GM19035 (cell line): ENCODE measurements around the gene PRRG2.

Experiments used
- ATAC-seq: cut with Tn5 transposase; IDR thresholded peaks from one replicate; pipeline ENCODE4 v1.9.1; 2021; ENCODE audit not compliant: unreplicated experiment

Gene PRRG2

DNA sequence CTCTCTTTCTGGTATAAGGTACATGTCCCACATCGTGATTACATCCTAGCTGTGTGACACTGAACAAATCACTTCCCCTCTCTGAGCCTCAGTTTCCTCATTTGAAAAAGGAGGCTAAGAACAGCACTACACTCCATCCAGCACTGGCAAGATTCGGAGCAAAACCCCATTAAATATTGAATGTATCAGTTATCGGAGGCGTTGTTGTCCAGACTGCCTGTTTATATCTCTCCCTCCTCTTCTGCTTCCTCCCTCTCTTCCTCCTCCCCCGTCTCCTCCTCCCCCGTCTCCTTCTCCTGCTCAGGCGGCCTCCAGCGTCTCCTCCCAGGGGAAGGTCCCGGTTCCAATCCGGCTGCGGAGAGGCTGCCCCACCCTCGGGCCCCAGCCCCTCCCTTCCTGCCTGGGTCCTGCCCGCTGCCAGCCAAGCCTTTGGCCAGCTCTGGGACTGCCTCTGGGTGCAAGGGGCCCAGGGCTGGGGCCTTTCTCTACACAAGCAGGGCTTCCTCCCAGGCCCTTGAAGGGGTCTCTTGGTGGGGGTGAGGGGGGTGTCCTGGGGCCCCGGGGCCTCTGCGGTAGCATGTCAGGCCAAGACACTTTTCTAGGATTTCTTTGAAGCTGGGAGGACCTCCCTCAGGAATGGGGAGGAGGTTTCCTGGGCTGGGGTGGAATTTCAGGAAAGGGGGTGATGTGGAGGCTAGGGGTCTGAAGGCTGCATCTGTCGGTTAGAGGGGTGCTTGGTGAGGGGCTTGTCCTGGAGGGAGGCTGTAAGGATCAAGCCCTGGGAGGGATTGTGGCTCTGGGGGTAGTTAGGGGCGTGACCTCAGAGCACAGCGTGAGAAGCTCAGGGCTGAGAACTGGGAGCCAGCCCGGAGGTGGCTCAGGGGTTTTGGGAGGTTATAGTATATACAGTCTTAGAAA lies 57.0 kb downstream of the PRRG2 start:
- no peak for ATAC-seq

DNA sequence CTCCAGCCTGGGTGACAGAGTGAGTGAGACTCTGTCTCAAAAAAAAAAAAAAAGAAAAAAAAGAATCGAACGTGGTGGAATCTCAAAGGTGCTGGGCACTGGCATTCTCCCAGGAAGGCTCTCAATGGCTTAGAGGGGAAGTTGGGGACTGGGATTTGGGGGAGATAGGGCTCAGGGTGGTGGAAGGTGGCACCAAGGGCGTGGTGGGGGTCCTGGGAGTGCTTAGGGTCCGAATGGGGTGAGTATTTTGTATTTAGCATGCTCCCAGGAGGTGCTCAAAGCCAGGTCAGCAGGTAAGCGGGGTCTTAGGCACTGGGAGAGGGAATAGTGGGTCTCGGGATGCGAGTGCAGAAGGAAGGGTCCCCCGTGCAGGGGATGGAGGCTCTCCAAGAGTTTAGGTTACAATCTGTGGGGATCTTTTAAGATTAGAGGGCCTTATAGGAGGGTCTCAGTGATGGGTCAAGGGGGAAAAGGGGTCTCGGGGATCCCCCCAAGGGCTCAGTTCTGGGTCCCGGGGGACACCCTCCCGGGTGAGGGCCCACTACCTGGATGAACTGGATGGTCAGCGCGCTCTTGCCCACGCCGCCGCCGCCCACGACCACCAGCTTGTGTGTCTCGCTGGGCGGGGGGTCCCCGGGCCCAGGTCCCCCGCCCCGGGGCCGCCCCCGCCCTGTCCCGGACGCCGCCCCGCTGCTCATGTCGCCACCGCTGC lies 58.4 kb downstream of the PRRG2 start:
- ATAC-seq, result no peak

DNA sequence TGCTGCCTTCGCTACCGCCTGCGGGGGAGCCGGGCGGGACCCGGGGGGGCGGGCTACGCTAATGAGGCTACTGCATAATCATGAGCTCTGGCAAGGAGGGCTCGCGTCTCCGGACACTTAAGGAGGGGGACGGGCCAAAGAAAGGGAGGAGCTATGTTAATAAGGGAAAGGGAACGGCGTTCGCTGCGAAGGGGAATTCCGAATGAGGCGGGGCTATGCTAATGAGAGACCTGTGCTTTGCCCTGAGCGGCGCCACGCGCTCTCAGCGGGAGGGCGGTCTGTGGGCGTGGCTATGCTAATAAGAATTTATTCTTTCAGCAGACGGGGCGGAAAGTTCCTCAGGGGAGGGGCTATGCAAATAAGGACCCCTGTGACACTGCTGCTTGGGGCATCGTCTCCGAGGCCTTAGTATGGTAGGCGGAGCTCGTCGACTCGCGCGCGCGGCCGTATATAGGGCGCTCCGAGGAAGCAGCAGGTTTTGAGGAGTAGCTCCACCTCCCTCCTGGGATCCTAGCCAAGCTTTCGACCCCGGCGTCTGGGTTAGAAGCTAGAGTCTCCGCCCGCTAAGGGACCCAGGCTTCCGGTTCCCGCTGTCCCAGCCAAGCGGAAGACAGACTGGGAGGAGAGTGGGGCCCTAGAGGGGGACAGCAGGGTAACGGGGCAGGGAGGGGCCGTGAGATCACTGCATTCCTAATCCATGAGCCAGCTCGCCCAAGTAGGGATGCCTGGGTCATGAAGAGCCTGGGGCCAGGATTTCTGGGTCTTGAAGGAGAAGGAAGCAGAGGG lies 59.2 kb downstream of the PRRG2 start, which contains the start of gene RRAS:
TSS of gene RRAS (minus strand) at position 31 of the 786 bp plus-strand sequence. CDS start 45 bp downstream, outside the sequence.
- ATAC-seq, result peak; percentile 53
